GM19467 (cell line): Measurements from ENCODE around the gene PAFAH1B2.
A peak's percentile ranks its signal among the peaks of the same experiment; 100 is the strongest.
"Not testable (repeated sequence)": the region's sequence is repeated elsewhere in the genome, so short reads cannot be mapped to it uniquely, and the experiment has no call there.

Source experiments
- ATAC-seq: cut with Tn5 transposase; IDR thresholded peaks from one replicate; pipeline ENCODE4 v1.9.1; 2021; ENCODE audit warnings: mild to moderate bottlenecking, moderate library complexity; ENCODE audit not compliant: unreplicated experiment

Gene PAFAH1B2

GRCh38 chr11:117127171-117127901 lies 16.8 kb upstream of the PAFAH1B2 start:
- ATAC-seq = no peak

GRCh38 chr11:117128289-117128688 lies 15.8 kb upstream of the PAFAH1B2 start:
- no peak for ATAC-seq

GRCh38 chr11:117130396-117130795 lies 13.7 kb upstream of the PAFAH1B2 start:
- not testable (repeated sequence) for ATAC-seq

- no peak for ATAC-seq
Measured at GRCh38 chr11:117130879-117131278, 13.2 kb upstream of the PAFAH1B2 start.

GRCh38 chr11:117134431-117134830 lies 9.7 kb upstream of the PAFAH1B2 start:
- no peak for ATAC-seq

GRCh38 chr11:117134979-117135378 lies 9.1 kb upstream of the PAFAH1B2 start:
- ATAC-seq = not testable (repeated sequence)

- not testable (repeated sequence) for ATAC-seq
Measured at GRCh38 chr11:117137223-117138086, 6.6 kb upstream of the PAFAH1B2 start.

GRCh38 chr11:117143390-117143789 lies 697 bp upstream of the PAFAH1B2 start:
- peak; percentile 15 for ATAC-seq

GRCh38 chr11:117144477-117145392 lies 648 bp downstream of the PAFAH1B2 start:
- peak; percentile 45 for ATAC-seq

- ATAC-seq = no peak
Measured at GRCh38 chr11:117145393-117145761, 1.3 kb downstream of the PAFAH1B2 start.

GRCh38 chr11:117146521-117146920 lies 2.4 kb downstream of the PAFAH1B2 start:
- no peak for ATAC-seq

- no peak for ATAC-seq
Measured at GRCh38 chr11:117152066-117152465, 8.0 kb downstream of the PAFAH1B2 start.

GRCh38 chr11:117154468-117154867 lies 10.4 kb downstream of the PAFAH1B2 start:
- no peak for ATAC-seq

GRCh38 chr11:117157507-117157906 lies 13.4 kb downstream of the PAFAH1B2 start:
- ATAC-seq = no peak

GRCh38 chr11:117159892-117160291 lies 15.8 kb downstream of the PAFAH1B2 start:
- ATAC-seq = no peak

- no peak for ATAC-seq
Measured at GRCh38 chr11:117160826-117161225, 16.7 kb downstream of the PAFAH1B2 start.

- no peak for ATAC-seq
Measured at GRCh38 chr11:117166491-117166890, 22.4 kb downstream of the PAFAH1B2 start.

GRCh38 chr11:117169736-117170135 lies 25.6 kb downstream of the PAFAH1B2 start:
- no peak for ATAC-seq

GRCh38 chr11:117170210-117170609 lies 26.1 kb downstream of the PAFAH1B2 start:
- ATAC-seq = no peak

- ATAC-seq = no peak
Measured at GRCh38 chr11:117171007-117171403, 26.9 kb downstream of the PAFAH1B2 start.
